IPS-11a (cell line): ENCODE data around the gene LCE1C.

Source experiments
- H3K4me3 ChIP-seq: one replicate; pipeline ENCODE4 v1.5.1; 2013; ENCODE audit warnings: low read depth, low read length, control low read depth

The LCE1C gene

GRCh38 chr1:152760551-152761190, 45.8 kb downstream of the LCE1C start:
- H3K4me3 ChIP-seq = no peak overlapping the region

- H3K4me3 ChIP-seq = no peak overlapping the region
These were observed 46.8 kb downstream of the LCE1C start for GRCh38 chr1:152759453-152760173.

- no peak overlapping the region for H3K4me3 ChIP-seq
These were observed 47.8 kb downstream of the LCE1C start for GRCh38 chr1:152758636-152759035.

GRCh38 chr1:152757747-152758146, 48.7 kb downstream of the LCE1C start, which contains the start of gene KPRP:
TSS of gene KPRP (plus strand) at chr1:152758025. CDS start at chr1:152759589, 1,564 bp downstream.
- no peak within 1 kb of the TSS for H3K4me3 ChIP-seq

GRCh38 chr1:152756872-152757271, 49.6 kb downstream of the LCE1C start:
- no peak overlapping the region for H3K4me3 ChIP-seq
